ENCODE data around the gene KDM5B.
"Not testable (repeated sequence)": the region's sequence is repeated elsewhere in the genome, so short reads cannot be mapped to it uniquely, and the experiment has no call there.

KDM5B gene

DNA sequence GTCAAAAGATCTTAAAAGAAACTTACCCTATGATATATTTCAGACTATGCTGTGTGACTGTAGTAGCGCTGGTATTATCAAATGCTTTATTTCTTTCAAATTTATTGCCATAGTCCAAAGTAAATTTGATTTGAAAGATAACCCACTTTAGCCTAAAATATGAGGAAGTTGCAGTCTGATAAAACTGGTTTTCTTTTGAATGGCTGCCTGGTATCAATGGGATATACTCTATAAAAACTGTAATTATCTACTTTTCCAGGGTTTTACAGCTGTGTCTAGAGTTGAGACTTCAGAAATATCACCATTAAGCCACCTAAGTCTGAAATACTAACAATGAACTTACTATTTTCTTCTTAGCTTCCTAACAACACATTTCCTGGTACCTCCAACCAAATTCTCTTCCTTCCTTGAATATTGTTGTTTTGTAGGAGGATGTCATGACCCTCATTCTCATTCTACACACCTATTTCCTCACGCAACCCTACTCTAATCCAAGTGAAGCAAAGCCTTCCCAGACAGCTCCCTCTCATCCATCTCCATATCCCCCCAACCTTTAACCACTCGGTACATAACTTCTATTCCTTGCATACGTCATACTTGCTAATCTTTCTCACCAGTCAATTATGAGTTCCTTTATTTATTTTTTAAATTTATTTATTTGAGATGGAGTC lies 17.0 kb downstream of the KDM5B start:
- DNase-seq (ENCODE audit: low read depth in 2 of 2) = no peak

GRCh38 chr1:202788800-202789199 lies 19.4 kb downstream of the KDM5B start:
- no peak for DNase-seq (ENCODE audit: low read depth in 2 of 2)

DNA sequence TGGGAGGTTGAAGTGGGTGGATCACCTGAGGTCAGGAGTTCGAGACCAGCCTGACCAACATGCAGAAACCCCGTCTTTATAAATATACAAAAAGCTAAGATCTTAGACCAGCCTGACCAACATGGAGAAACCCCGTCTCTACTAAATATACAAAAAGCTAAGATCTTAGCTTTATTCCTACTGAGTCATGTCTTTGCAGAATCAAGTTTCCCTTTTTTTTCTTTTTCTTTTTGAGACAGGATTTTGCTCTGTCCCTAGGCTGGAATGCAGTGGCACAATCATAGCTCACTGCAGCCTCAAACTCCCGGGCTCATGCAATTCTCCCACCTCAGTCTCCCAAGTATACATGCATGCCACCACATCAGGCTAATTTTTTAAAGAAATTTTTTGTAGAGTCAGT lies 21.4 kb downstream of the KDM5B start:
- no peak for DNase-seq (ENCODE audit: low read depth in 2 of 2)

GRCh38 chr1:202781180-202781579 lies 27.0 kb downstream of the KDM5B start:
- DNase-seq (ENCODE audit: low read depth in 2 of 2) = no peak

GRCh38 chr1:202770135-202770534 lies 38.1 kb downstream of the KDM5B start:
- no peak for DNase-seq (ENCODE audit: low read depth in 2 of 2)

DNA sequence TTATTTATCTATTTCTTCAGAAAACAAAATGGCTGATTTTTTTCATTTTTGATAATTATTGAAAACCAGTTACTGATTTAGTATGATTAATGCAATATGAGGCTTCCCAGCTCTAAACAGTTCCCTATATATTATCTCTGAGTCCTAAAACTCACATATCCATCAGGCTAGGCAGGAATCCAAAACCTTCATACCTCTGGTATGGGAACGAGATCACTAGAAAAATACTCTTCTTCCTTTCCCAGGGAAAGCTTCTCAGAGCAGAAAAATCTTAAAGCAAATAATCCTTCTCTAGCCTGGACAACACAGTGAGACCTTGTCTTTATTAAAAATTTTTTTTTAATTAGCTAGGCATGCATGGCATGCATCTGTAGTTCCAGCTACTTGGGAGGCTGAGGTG lies 42.5 kb downstream of the KDM5B start:
- no peak for DNase-seq (ENCODE audit: low read depth in 2 of 2)

GRCh38 chr1:202762019-202762418 lies 46.2 kb downstream of the KDM5B start:
- DNase-seq (ENCODE audit: low read depth in 2 of 2) = no peak

DNA sequence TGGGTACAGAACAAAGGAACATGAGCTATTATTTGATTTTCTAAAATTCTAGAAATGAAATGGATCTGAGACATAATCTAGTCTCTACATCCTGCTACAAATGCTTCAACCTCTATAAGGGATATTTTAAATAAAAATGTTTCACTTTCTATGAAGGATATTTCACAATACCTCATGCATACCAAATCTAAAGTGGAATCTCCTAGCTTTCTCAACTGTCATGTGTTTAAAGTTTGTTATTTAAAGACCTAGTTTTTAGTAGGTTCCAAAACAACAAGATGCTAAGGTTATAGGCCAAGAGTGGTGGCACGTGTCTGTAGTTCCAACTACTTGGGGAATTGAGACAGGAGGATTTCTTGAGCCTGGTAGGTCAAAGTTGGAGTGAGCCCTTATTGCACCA lies 47.6 kb downstream of the KDM5B start:
- no peak for DNase-seq (ENCODE audit: low read depth in 2 of 2)

DNA sequence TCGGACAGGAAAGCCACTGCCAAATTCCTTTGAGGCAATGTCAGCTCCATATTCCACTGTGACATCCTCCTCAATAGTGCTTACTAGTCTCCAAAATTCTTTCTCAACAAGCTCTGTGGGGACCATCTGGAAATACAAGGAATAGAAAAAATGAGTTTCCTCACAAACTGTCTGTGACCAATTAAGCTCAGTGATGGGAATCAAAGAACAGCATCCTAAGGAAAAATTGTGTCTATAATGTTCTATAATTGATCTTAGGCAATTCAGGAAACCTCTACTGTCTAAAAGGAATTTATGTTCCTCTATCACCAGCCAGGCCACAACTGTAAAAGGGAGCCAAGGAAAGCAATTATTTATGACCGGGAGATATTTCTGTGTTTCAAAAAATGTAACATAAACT lies 51.8 kb downstream of the KDM5B start:
- no peak for DNase-seq (ENCODE audit: low read depth in 2 of 2)

DNA sequence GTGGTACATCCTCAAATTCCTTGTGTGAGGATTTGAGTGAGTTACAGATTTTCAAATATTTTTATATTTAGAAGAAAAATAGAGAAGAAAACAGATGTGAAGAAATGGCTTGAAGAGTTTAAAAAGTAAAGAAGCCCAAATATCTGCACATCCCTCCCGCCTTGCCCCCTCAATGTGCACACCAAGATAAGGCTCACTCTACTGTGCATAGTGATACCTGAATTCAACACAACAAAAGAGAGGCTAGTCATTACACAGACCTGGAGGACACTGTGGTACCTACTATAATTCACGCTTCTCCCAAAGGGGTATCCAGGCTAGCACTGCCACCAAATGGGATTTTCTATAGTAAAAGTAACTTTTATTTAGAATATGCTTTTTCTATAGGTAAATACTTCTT lies 53.9 kb downstream of the KDM5B start:
- DNase-seq (ENCODE audit: low read depth in 2 of 2) = no peak

- DNase-seq (ENCODE audit: low read depth in 2 of 2) = no peak
Measured at GRCh38 chr1:202752774-202753173, 55.4 kb downstream of the KDM5B start.

- no peak for DNase-seq (ENCODE audit: low read depth in 2 of 2)
Measured at GRCh38 chr1:202750761-202751160, 57.5 kb downstream of the KDM5B start.

GRCh38 chr1:202750024-202750423 lies 58.2 kb downstream of the KDM5B start:
- no peak for DNase-seq (ENCODE audit: low read depth in 2 of 2)

- DNase-seq (ENCODE audit: low read depth in 2 of 2) = no peak
Measured at GRCh38 chr1:202745323-202745888, 62.8 kb downstream of the KDM5B start.

- not testable (repeated sequence) for DNase-seq (ENCODE audit: low read depth in 2 of 2)
Measured at GRCh38 chr1:202744770-202745169, 63.5 kb downstream of the KDM5B start.

- DNase-seq (ENCODE audit: low read depth in 2 of 2) = no peak
Measured at GRCh38 chr1:202742496-202742895, 65.7 kb downstream of the KDM5B start.

- DNase-seq (ENCODE audit: low read depth in 2 of 2) = no peak
Measured at GRCh38 chr1:202733251-202733650, 75.0 kb downstream of the KDM5B start.

- DNase-seq (ENCODE audit: low read depth in 2 of 2) = no peak
Measured at GRCh38 chr1:202728951-202729350, 79.3 kb downstream of the KDM5B start.

DNA sequence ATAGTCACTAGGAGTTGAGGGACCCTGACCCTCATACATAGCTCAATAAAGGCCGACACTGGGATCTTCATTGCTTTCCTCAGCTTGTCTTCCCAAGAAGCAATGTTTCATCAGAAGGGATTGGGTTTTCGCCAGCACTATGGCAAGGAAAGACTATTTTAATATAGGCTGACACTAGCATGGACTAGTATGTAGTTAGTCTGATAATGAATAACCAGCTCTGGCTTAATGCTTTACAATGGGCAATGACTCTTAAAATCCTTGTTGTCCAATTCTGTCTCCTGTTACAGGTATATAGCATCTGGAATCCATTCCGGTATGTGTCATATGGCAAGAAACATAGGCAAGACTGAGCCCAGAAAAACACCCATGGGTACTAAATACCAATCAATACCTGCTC lies 82.7 kb downstream of the KDM5B start:
- no peak for DNase-seq (ENCODE audit: low read depth in 2 of 2)

- DNase-seq (ENCODE audit: low read depth in 2 of 2) = no peak
Measured at GRCh38 chr1:202723708-202724107, 84.5 kb downstream of the KDM5B start.

DNA sequence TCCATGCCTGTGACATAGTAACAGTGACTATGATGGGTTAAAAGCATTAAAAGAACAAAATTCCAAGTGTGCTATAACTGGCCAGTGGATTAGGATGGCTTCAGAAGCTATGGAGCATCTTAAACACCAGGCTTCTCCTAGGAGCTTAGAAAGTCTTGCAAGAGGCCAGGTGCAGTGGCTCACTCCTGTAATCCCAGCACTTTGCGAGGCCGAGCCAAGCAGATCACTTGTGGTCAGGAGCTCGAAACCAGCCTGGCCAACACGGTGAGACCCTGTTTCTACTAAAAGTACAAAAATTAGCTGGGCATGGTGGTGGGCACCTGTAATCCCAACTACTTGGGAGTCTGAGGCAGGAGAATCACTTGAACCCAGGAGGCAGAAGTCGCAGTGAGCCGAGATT lies 85.2 kb downstream of the KDM5B start:
- not testable (repeated sequence) for DNase-seq (ENCODE audit: low read depth in 2 of 2)

DNA sequence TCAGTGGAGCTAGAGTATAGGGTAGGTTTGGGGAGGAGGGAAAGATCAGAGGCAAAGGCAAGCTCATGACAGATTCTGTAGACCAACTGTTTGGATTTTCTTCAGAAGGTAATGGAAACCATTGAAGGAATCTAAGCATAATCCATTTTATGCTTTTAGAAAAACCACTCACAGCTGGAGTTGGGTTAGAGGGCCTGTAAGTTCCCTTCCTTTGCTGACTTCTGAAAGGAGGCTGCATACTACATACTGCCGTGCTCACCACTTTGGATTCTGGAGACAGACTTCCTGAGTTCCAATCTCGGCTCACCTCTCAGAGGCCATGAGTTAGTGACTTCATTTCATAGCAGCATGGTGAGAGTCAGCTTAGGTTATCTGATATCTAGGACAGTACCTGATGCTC lies 91.6 kb downstream of the KDM5B start:
- DNase-seq (ENCODE audit: low read depth in 2 of 2) = no peak

GRCh38 chr1:202714202-202714601 lies 94.0 kb downstream of the KDM5B start:
- DNase-seq (ENCODE audit: low read depth in 2 of 2) = not testable (repeated sequence)

DNA sequence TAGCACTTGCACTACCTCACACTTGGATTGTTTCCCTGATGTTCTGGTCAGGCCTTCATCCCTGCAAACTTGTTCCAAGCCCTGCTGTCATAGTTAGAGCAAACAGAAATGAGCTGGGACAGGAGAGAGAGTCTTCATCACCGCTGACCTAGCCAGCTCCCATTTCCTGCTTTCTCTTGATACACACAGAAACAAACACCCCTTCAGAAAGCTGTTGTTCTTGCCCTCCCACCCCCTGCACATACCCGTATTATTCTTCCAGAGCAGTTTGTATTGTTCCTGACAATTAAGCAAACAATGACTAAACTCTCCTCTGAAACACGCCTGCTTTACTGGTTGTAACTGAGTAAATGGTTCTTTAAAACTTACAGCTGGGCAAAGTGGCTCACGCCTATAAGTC lies 95.1 kb downstream of the KDM5B start:
- no peak for DNase-seq (ENCODE audit: low read depth in 2 of 2)
